ENCODE results near the gene UBTD2. TPM values are rescaled to one million over a fixed set of nuclear protein-coding genes. Genes with fewer than 3 reads are reported as not detected.

The UBTD2 gene
- total and polyA plus RNA-seq, 3 experiments from 2014 or later: 3.0 to 7.5 (median 7.4) TPM

- Histone ChIP-seq H3K27me3 (ENCODE audit: insufficient read depth, low read length, poor library complexity, severe bottlenecking) (no peaks in the 10 kb centered on the region), H3K4me3 (ENCODE audit: low read length) (peak overlapping the region; percentile 83), H3K27ac (ENCODE audit: low read depth, low read length) (peak overlapping the region; percentile 91), H3K36me3 (ENCODE audit: insufficient read depth, low read length) (no peaks in the 10 kb centered on the region), H3K4me1 (ENCODE audit: insufficient read depth, low read length) (peaks cover 42% of the 10 kb centered on the region), H3K9me3 (ENCODE audit: low read length) (no peaks in the 10 kb centered on the region)
- Mint-ChIP-seq H3K9me3 (no peaks in the 10 kb centered on the region), H3K4me1 (peaks cover 33 to 46% (median 43%) of the 10 kb centered on the region in 3 donors), H3K4me3 (peak overlapping the region; percentile 97 to 100 (median 100)), H3K36me3 (peaks cover 3 to 49% (median 8%) of the 10 kb centered on the region in 3 donors), H3K27me3 (peaks cover 0 to 3% of the 10 kb centered on the region in 2 donors), H3K27ac (peak overlapping the region; percentile 98 to 100 (median 100))
- peak in 1 of 5 donors; percentile 33 for DNase-seq
- ChIA-PET CTCF (interaction anchor here (0.7 to 10.2 kb wide), 17 partner anchors 12 to 179 kb away, joined by 3 to 340 read pairs (median 5); partner anchors contain the start of genes FBXW11 and UBTD2), POLR2A (interaction anchor here (0.7 to 8.5 kb wide), 11 partner anchors 7 to 179 kb away, joined by 3 to 246 read pairs (median 5); partner anchors contain the start of gene FBXW11)
These were observed 97.4 kb downstream of the UBTD2 start for GRCh38 chr5:172186114-172186695.

GRCh38 chr5:172185096-172185461 lies 98.5 kb downstream of the UBTD2 start:
- Histone ChIP-seq H3K27ac (ENCODE audit: low read depth, low read length) (peak overlapping the region; percentile 91), H3K9me3 (ENCODE audit: low read length) (no peaks in the 10 kb centered on the region), H3K27me3 (ENCODE audit: insufficient read depth, low read length, poor library complexity, severe bottlenecking) (no peaks in the 10 kb centered on the region), H3K4me3 (ENCODE audit: low read length) (peak overlapping the region; percentile 83), H3K4me1 (ENCODE audit: insufficient read depth, low read length) (peaks cover 54% of the 10 kb centered on the region), H3K36me3 (ENCODE audit: insufficient read depth, low read length) (no peaks in the 10 kb centered on the region)
- CTCF ChIA-PET: interaction anchor here (0.6 to 10.2 kb wide), 7 partner anchors 11 to 187 kb away, joined by 3 to 340 read pairs (median 34); no protein-coding TSS in a partner anchor
- Mint-ChIP-seq H3K4me3 (peak overlapping the region; percentile 97 to 100 (median 100)), H3K9me3 (no peaks in the 10 kb centered on the region), H3K36me3 (peaks cover 8 to 55% (median 13%) of the 10 kb centered on the region in 3 donors), H3K4me1 (peaks cover 40 to 56% (median 54%) of the 10 kb centered on the region in 3 donors), H3K27me3 (peaks cover 0 to 3% of the 10 kb centered on the region in 2 donors), H3K27ac (peak overlapping the region; percentile 98 to 100 (median 100))
- peak in 2 of 5 donors; percentile 35 to 71 for DNase-seq
- POLR2A ChIA-PET: interaction anchor here (1.5 to 8.5 kb wide), 3 partner anchors 13 to 178 kb away, joined by 4 to 246 read pairs (median 15); partner anchors contain the start of gene FBXW11

DNA sequence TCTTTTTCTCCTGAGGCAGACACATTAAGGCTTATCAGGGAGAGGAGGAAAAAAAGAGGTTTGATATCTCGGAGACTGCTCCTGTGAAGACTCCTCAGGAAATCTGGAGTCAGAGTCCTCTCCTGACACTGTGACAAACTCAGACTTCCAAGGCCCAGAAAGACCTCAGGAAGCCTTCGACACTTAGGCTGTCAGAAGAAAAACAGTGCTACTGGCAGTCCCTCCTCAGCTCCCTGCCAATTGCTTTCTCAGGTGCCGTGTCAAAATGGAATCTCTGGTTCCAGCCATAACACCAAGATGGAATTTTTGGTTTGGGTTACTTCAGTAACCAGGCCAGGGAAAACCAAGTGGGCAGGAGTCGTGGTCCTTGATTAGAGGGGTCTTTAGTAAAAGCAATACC lies 99.7 kb downstream of the UBTD2 start:
- ChIA-PET CTCF (interaction anchor here (0.9 to 10.2 kb wide), 5 partner anchors 10 to 76 kb away, joined by 3 to 340 read pairs (median 4); no protein-coding TSS in a partner anchor), POLR2A (interaction anchor here (1.8 to 8.5 kb wide), 2 partner anchors 11 to 70 kb away, joined by 6 to 246 read pairs; no protein-coding TSS in a partner anchor)
- peaks cover 11 to 60% (median 17%) of the 10 kb centered on the region in 3 donors for H3K36me3 Mint-ChIP-seq
- DNase-seq: no peak
- H3K27me3 Mint-ChIP-seq: peaks cover 0 to 3% of the 10 kb centered on the region in 2 donors
- Histone ChIP-seq H3K9me3 (ENCODE audit: low read length) (no peaks in the 10 kb centered on the region), H3K4me3 (ENCODE audit: low read length) (peak overlapping the region; percentile 24), H3K27ac (ENCODE audit: low read depth, low read length) (peak overlapping the region; percentile 91), H3K27me3 (ENCODE audit: insufficient read depth, low read length, poor library complexity, severe bottlenecking) (no peaks in the 10 kb centered on the region), H3K4me1 (ENCODE audit: insufficient read depth, low read length) (peaks cover 66% of the 10 kb centered on the region), H3K36me3 (ENCODE audit: insufficient read depth, low read length) (no peaks in the 10 kb centered on the region)
- peaks cover 51 to 67% (median 66%) of the 10 kb centered on the region in 3 donors for H3K4me1 Mint-ChIP-seq
- peak overlapping the region; percentile 97 to 100 (median 100) for H3K4me3 Mint-ChIP-seq
- no peaks in the 10 kb centered on the region for H3K9me3 Mint-ChIP-seq
- peak overlapping the region; percentile 98 to 100 (median 100) for H3K27ac Mint-ChIP-seq

DNA sequence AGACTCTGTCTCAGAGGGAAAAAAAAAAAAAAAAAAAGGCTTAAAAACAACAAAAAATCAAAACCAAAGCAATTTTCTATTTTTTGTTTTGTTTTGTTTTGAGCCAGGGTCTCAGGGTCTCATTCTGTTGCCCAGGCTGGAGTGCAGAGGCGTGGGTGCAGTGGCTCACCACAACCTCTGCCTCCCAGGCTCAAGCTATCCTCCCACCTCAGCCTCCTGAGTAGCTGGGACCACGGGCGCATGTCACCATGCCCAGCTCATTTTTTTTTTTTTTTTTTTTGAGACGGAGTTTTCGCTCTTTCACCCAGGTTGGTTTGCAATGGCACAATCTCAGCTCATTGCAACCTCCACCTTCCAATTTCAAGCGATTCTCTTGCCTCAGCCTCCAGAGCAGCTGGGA lies 101.3 kb downstream of the UBTD2 start:
- peak overlapping the region in 6 of 7 donors; percentile 10 to 100 (median 78) for H3K4me3 Mint-ChIP-seq
- peak overlapping the region; percentile 33 to 100 (median 69) for H3K27ac Mint-ChIP-seq
- H3K27me3 Mint-ChIP-seq: peaks cover 0 to 3% of the 10 kb centered on the region in 2 donors
- peaks cover 64 to 82% (median 80%) of the 10 kb centered on the region in 3 donors for H3K4me1 Mint-ChIP-seq
- Histone ChIP-seq H3K9me3 (ENCODE audit: low read length) (no peaks in the 10 kb centered on the region), H3K27me3 (ENCODE audit: insufficient read depth, low read length, poor library complexity, severe bottlenecking) (no peaks in the 10 kb centered on the region), H3K27ac (ENCODE audit: low read depth, low read length) (no peak overlapping the region), H3K4me1 (ENCODE audit: insufficient read depth, low read length) (peaks cover 81% of the 10 kb centered on the region), H3K4me3 (ENCODE audit: low read length) (no peak overlapping the region), H3K36me3 (ENCODE audit: insufficient read depth, low read length) (no peaks in the 10 kb centered on the region)
- no peak for DNase-seq
- ChIA-PET POLR2A (interaction anchor here (0.6 to 8.5 kb wide), 6 partner anchors 10 to 1916 kb away, joined by 3 to 246 read pairs (median 4); partner anchors contain the start of gene FBXW11), CTCF (interaction anchor here (0.7 to 10.2 kb wide), 3 partner anchors 8 to 55 kb away, joined by 3 to 340 read pairs (median 3); no protein-coding TSS in a partner anchor)
- H3K9me3 Mint-ChIP-seq: no peaks in the 10 kb centered on the region
- peaks cover 13 to 63% (median 20%) of the 10 kb centered on the region in 3 donors for H3K36me3 Mint-ChIP-seq

DNA sequence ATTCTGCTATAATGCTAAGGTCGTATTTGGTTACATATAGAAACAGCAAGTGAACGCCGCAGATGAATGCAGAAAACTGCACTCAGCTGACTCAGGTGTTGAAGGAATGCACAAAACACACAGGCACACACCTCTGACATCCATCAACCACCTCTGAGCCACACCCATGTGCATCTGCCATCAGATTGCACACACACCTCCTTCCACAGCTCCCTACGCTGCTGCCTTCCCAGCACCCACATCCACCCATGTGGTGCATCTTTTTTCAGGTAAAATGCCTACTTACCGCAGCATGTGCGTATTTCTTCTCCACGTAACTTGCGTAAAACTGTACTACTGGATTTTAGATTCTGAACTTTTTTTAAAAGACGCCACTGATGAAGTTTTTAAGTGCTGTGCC lies 102.6 kb downstream of the UBTD2 start:
- peaks cover 13 to 57% (median 19%) of the 10 kb centered on the region in 3 donors for H3K36me3 Mint-ChIP-seq
- peak overlapping the region; percentile 77 to 97 (median 82) for H3K4me3 Mint-ChIP-seq
- H3K4me3 ChIP-seq (ENCODE audit: low read length): peak overlapping the region; percentile 3
- DNase-seq: peak in 3 of 5 donors; percentile 51 to 81 (median 51)
- H3K27me3 Mint-ChIP-seq: no peaks in the 10 kb centered on the region
- H3K4me1 Mint-ChIP-seq: peaks cover 78 to 95% (median 94%) of the 10 kb centered on the region in 3 donors
- no peaks in the 10 kb centered on the region for H3K9me3 ChIP-seq (ENCODE audit: low read length)
- H3K4me1 ChIP-seq (ENCODE audit: insufficient read depth, low read length): peaks cover 95% of the 10 kb centered on the region
- no peaks in the 10 kb centered on the region for H3K9me3 Mint-ChIP-seq
- H3K27ac ChIP-seq (ENCODE audit: low read depth, low read length): no peak overlapping the region
- no peaks in the 10 kb centered on the region for H3K27me3 ChIP-seq (ENCODE audit: insufficient read depth, low read length, poor library complexity, severe bottlenecking)
- POLR2A ChIA-PET: interaction anchor here (1.4 kb wide), 1 partner anchor 66 kb away, joined by 3 read pairs; no protein-coding TSS in a partner anchor
- CTCF ChIA-PET: interaction anchor here (1.0 to 14.7 kb wide), 2 partner anchors 6 to 69 kb away, joined by 3 to 340 read pairs; partner anchors contain the start of gene STK10
- H3K36me3 ChIP-seq (ENCODE audit: insufficient read depth, low read length): no peaks in the 10 kb centered on the region
- H3K27ac Mint-ChIP-seq: peak overlapping the region; percentile 72 to 100 (median 97)

GRCh38 chr5:172178991-172179989 lies 104.3 kb downstream of the UBTD2 start:
- Mint-ChIP-seq H3K4me3 (peak overlapping the region; percentile 86 to 96 (median 93)), H3K4me1 (peaks cover 82 to 95% (median 95%) of the 10 kb centered on the region in 3 donors), H3K36me3 (peaks cover 13 to 56% (median 17%) of the 10 kb centered on the region in 3 donors), H3K27ac (peak overlapping the region; percentile 97 to 100 (median 98)), H3K27me3 (no peaks in the 10 kb centered on the region), H3K9me3 (no peaks in the 10 kb centered on the region)
- Histone ChIP-seq H3K36me3 (ENCODE audit: insufficient read depth, low read length) (no peaks in the 10 kb centered on the region), H3K27ac (ENCODE audit: low read depth, low read length) (peak overlapping the region; percentile 94), H3K4me1 (ENCODE audit: insufficient read depth, low read length) (peaks cover 94% of the 10 kb centered on the region), H3K9me3 (ENCODE audit: low read length) (no peaks in the 10 kb centered on the region), H3K4me3 (ENCODE audit: low read length) (peak overlapping the region; percentile 86), H3K27me3 (ENCODE audit: insufficient read depth, low read length, poor library complexity, severe bottlenecking) (no peaks in the 10 kb centered on the region)
- peak; percentile 47 to 73 (median 71) for DNase-seq
- ChIA-PET POLR2A (interaction anchor here (0.5 to 2.5 kb wide), 8 partner anchors 8 to 173 kb away, joined by 3 to 26 read pairs (median 4); partner anchors contain the start of genes FBXW11, STK10 and UBTD2), CTCF (interaction anchor here (0.6 to 14.7 kb wide), 7 partner anchors 7 to 114 kb away, joined by 3 to 340 read pairs (median 4); partner anchors contain the start of gene STK10)
